GM18873 (cell line): ENCODE data around the gene PTPRT.

Experiments used
- ATAC-seq: cut with Tn5 transposase; IDR thresholded peaks from one replicate; pipeline ENCODE4 v1.9.1; 2021; ENCODE audit warnings: mild to moderate bottlenecking, moderate library complexity, moderate number of reproducible peaks; ENCODE audit not compliant: unreplicated experiment, low FRiP score

Gene PTPRT

GRCh38 chr20:42118409-42119125 is 1071.1 kb downstream of the PTPRT start:
- no peak for ATAC-seq

GRCh38 chr20:42118001-42118400 is 1071.7 kb downstream of the PTPRT start:
- no peak for ATAC-seq

GRCh38 chr20:42113236-42113635 is 1076.5 kb downstream of the PTPRT start:
- ATAC-seq: no peak

- ATAC-seq: no peak
Measured at GRCh38 chr20:42112161-42112560, 1077.5 kb downstream of the PTPRT start.

- no peak for ATAC-seq
Measured at GRCh38 chr20:42111349-42111748, 1078.4 kb downstream of the PTPRT start.

GRCh38 chr20:42110301-42110700 is 1079.4 kb downstream of the PTPRT start:
- no peak for ATAC-seq

GRCh38 chr20:42102000-42102399 is 1087.7 kb downstream of the PTPRT start:
- ATAC-seq: no peak

GRCh38 chr20:42100137-42100704 is 1089.5 kb downstream of the PTPRT start:
- ATAC-seq: no peak

- ATAC-seq: no peak
Measured at GRCh38 chr20:42099101-42099500, 1090.6 kb downstream of the PTPRT start.

GRCh38 chr20:42098418-42098817 is 1091.3 kb downstream of the PTPRT start:
- ATAC-seq: no peak

GRCh38 chr20:42097741-42098140 is 1092.0 kb downstream of the PTPRT start:
- ATAC-seq: no peak

- ATAC-seq: no peak
Measured at GRCh38 chr20:42095221-42095620, 1094.5 kb downstream of the PTPRT start.

GRCh38 chr20:42093542-42094440 is 1095.9 kb downstream of the PTPRT start:
- no peak for ATAC-seq

- no peak for ATAC-seq
Measured at GRCh38 chr20:42093041-42093440, 1096.7 kb downstream of the PTPRT start.

GRCh38 chr20:42085366-42085765 is 1104.3 kb downstream of the PTPRT start:
- ATAC-seq: no peak

- ATAC-seq: no peak
Measured at GRCh38 chr20:42083280-42083679, 1106.4 kb downstream of the PTPRT start.

- ATAC-seq: no peak
Measured at GRCh38 chr20:42082611-42083010, 1107.1 kb downstream of the PTPRT start.

- ATAC-seq: no peak
Measured at GRCh38 chr20:42080956-42081355, 1108.8 kb downstream of the PTPRT start.

- ATAC-seq: no peak
Measured at GRCh38 chr20:42074944-42075343, 1114.8 kb downstream of the PTPRT start.

- no peak for ATAC-seq
Measured at GRCh38 chr20:42067596-42067995, 1122.1 kb downstream of the PTPRT start.

GRCh38 chr20:42067174-42067573 is 1122.5 kb downstream of the PTPRT start:
- ATAC-seq: no peak
